H9 (cell line): Measurements from ENCODE around the gene PRKRA. TPM values are rescaled to one million over a fixed set of nuclear protein-coding genes. Genes with fewer than 3 reads are reported as not detected.
"Not testable (repeated sequence)": the region's sequence is repeated elsewhere in the genome, so short reads cannot be mapped to it uniquely, and the experiment has no call there.

Experiments used
- DNase-seq: peaks from one replicate; pipeline ENCODE4 v3.0.0-alpha.2; 2017
- H2AFZ ChIP-seq: one replicate; pipeline ENCODE4 v1.6.1; 2013; ENCODE audit warnings: mild to moderate bottlenecking, low read length, control low read depth, moderate library complexity
- H2AK5ac ChIP-seq: 2 replicates; pipeline ENCODE4 v1.6.1; 2013; ENCODE audit warnings: low read length, control low read depth, mixed read lengths; ENCODE audit not compliant: insufficient read length
- H2BK120ac ChIP-seq: one replicate; pipeline ENCODE4 v1.6.1; 2013; ENCODE audit warnings: low read depth, mild to moderate bottlenecking, low read length, control low read depth, inconsistent platforms; ENCODE audit not compliant: poor library complexity, severe bottlenecking
- H2BK12ac ChIP-seq: 2 replicates; pipeline ENCODE4 v1.6.1; 2013; ENCODE audit warnings: low read length, control low read depth, mixed read lengths, low read depth; ENCODE audit not compliant: insufficient read length
- H2BK15ac ChIP-seq: 2 replicates; pipeline ENCODE4 v1.6.1; 2013; ENCODE audit warnings: low read depth, low read length, control low read depth
- H2BK20ac ChIP-seq: one replicate; pipeline ENCODE4 v1.6.1; 2013; ENCODE audit warnings: low read depth, mild to moderate bottlenecking, low read length, control low read depth, inconsistent platforms; ENCODE audit not compliant: poor library complexity, severe bottlenecking
- H2BK5ac ChIP-seq: 2 replicates; pipeline ENCODE4 v1.6.1; 2013; ENCODE audit warnings: low read length, control low read depth, mixed read lengths; ENCODE audit not compliant: insufficient read length
- H3K14ac ChIP-seq: 2 replicates; pipeline ENCODE4 v1.6.1; 2013; ENCODE audit warnings: low read length, control low read depth; ENCODE audit not compliant: insufficient read depth
- H3K18ac ChIP-seq: 2 replicates; pipeline ENCODE4 v1.6.1; 2013; ENCODE audit warnings: low read depth, mild to moderate bottlenecking, mixed read lengths, low read length, control low read depth; ENCODE audit not compliant: insufficient read length
- H3K23ac ChIP-seq: 2 replicates; pipeline ENCODE4 v1.6.1; 2013; ENCODE audit warnings: low read length, control low read depth, mixed read lengths, low read depth; ENCODE audit not compliant: insufficient read length
- H3K23me2 ChIP-seq: 2 replicates; pipeline ENCODE4 v1.6.1; 2013; ENCODE audit warnings: low read depth, mild to moderate bottlenecking, mixed read lengths, low read length, control low read depth; ENCODE audit not compliant: insufficient read length, poor library complexity, severe bottlenecking
- H3K27ac ChIP-seq: 2 replicates; pipeline ENCODE4 v1.5.1; 2013; ENCODE audit warnings: low read length, control low read depth, mixed read lengths, low read depth; ENCODE audit not compliant: insufficient read length
- H3K27me3 ChIP-seq: 2 replicates; pipeline ENCODE4 v1.6.1; 2013; ENCODE audit warnings: low read length, control low read depth, inconsistent platforms; ENCODE audit not compliant: insufficient read depth
- H3K4ac ChIP-seq: 2 replicates; pipeline ENCODE4 v1.6.1; 2013; ENCODE audit warnings: low read depth, mild to moderate bottlenecking, control low read depth, inconsistent platforms, low read length, moderate library complexity
- H3K4me1 ChIP-seq: 2 replicates; pipeline ENCODE4 v1.6.1; 2013; ENCODE audit warnings: low read length, control low read depth, inconsistent platforms; ENCODE audit not compliant: insufficient read depth
- H3K4me2 ChIP-seq: 2 replicates; pipeline ENCODE4 v1.6.1; 2013; ENCODE audit warnings: low read length, control low read depth, mixed read lengths; ENCODE audit not compliant: insufficient read length, insufficient read depth
- H3K56ac ChIP-seq: 2 replicates; pipeline ENCODE4 v1.6.1; 2013; ENCODE audit warnings: low read depth, mild to moderate bottlenecking, mixed read lengths, low read length, control low read depth; ENCODE audit not compliant: insufficient read length
- H3K79me1 ChIP-seq: 2 replicates; pipeline ENCODE4 v1.6.1; 2013; ENCODE audit warnings: low read depth, mild to moderate bottlenecking, moderate library complexity, low read length, control low read depth, inconsistent platforms; ENCODE audit not compliant: insufficient read depth, poor library complexity, severe bottlenecking
- H3K79me2 ChIP-seq: 2 replicates; pipeline ENCODE4 v1.6.1; 2013; ENCODE audit warnings: low read length, control low read depth, inconsistent platforms; ENCODE audit not compliant: insufficient read depth
- H3K9ac ChIP-seq: 2 replicates; pipeline ENCODE4 v1.6.1; 2013; ENCODE audit warnings: low read length, control low read depth, mixed read lengths; ENCODE audit not compliant: insufficient read length; ENCODE audit errors: extremely low read depth
- H3K9me3 ChIP-seq: one replicate; pipeline ENCODE4 v1.6.1; 2013; ENCODE audit warnings: low read depth, low read length, inconsistent platforms; ENCODE audit not compliant: control insufficient read depth
- H3T11ph ChIP-seq: one replicate; pipeline ENCODE4 v1.6.1; 2013; ENCODE audit warnings: mild to moderate bottlenecking, low read length, control low read depth, inconsistent platforms
- H4K20me1 ChIP-seq: one replicate; pipeline ENCODE4 v1.6.1; 2013; ENCODE audit not compliant: control insufficient read depth, insufficient read length, insufficient read depth
- H4K5ac ChIP-seq: 2 replicates; pipeline ENCODE4 v1.6.1; 2013; ENCODE audit warnings: low read depth, mild to moderate bottlenecking, mixed read lengths, low read length, control low read depth; ENCODE audit not compliant: insufficient read length
- H4K8ac ChIP-seq: replicated peaks from 2 replicates; pipeline ENCODE4 v1.6.1; 2013; ENCODE audit warnings: low read length, control low read depth, mixed read lengths, low read depth; ENCODE audit not compliant: insufficient read length
- H4K91ac ChIP-seq: 2 replicates; pipeline ENCODE4 v1.6.1; 2013; ENCODE audit warnings: low read depth, mild to moderate bottlenecking, moderate library complexity, mixed read lengths, low read length, control low read depth; ENCODE audit not compliant: insufficient read length
- H3K27ac Mint-ChIP-seq, 3 experiments: 2 replicates in 2 of 3; 3 replicates in 1 of 3; pipeline ENCODE4 v1.8.0; 2020 to 2021; ENCODE audit warnings: mixed read lengths in 3 of 3, mild to moderate bottlenecking in 1 of 3, moderate library complexity in 1 of 3
- H3K27me3 Mint-ChIP-seq: 2 replicates; pipeline ENCODE4 v1.8.0; 2021; ENCODE audit warnings: low read depth, mild to moderate bottlenecking, moderate library complexity, mixed read lengths
- H3K36me3 Mint-ChIP-seq, 3 experiments: 2 replicates in 2 of 3; 3 replicates in 1 of 3; pipeline ENCODE4 v1.8.0; 2020 to 2021; ENCODE audit warnings: low read depth in 3 of 3, mixed read lengths in 3 of 3; ENCODE audit not compliant: insufficient read depth in 1 of 3
- H3K4me1 Mint-ChIP-seq, 2 experiments: 2 replicates each; pipeline ENCODE4 v1.8.0; 2020; ENCODE audit warnings: mixed read lengths in 2 of 2
- H3K4me3 Mint-ChIP-seq, 2 experiments: 2 replicates in 1 of 2; 3 replicates in 1 of 2; pipeline ENCODE4 v1.8.0; 2020 to 2021; ENCODE audit warnings: mild to moderate bottlenecking in 2 of 2, mixed read lengths in 2 of 2, moderate library complexity in 1 of 2
- H3K9me3 Mint-ChIP-seq, 2 experiments: 2 replicates in 1 of 2; 3 replicates in 1 of 2; pipeline ENCODE4 v1.8.0; 2020; ENCODE audit warnings: mild to moderate bottlenecking in 2 of 2, mixed read lengths in 2 of 2, moderate library complexity in 1 of 2
- CTCF ChIP-seq: fragments of 200-600 bp; sonication (generic); conservative IDR thresholded peaks from 3 replicates; pipeline ENCODE4 v1.8.0; 2021; ENCODE audit warnings: antibody characterized with exemption, mild to moderate bottlenecking
- WGBS: extraction: QIAGEN DNeasy Blood & Tissue Kit; methylation state at CpG from one replicate; pipeline ENCODE4 v1.1.7; 2013; ENCODE audit warnings: missing lambda C conversion rate, low lambda C conversion rate, mixed read lengths; ENCODE audit not compliant: insufficient read length; ENCODE audit errors: extremely low coverage; 5-methylcytosine and 5-hydroxymethylcytosine counted together
- total RNA-seq: library from RNA; stranded (reverse); gene quantifications from 2 replicates; pipeline ENCODE4 v1.2.1, GENCODE V29; 2021

The PRKRA gene
- total RNA-seq, 1 experiment from 2014 or later = 61.5 TPM

- H3K4me1 ChIP-seq = no peaks in the 10 kb centered on the region
- no peaks in the 10 kb centered on the region for H3K36me3 Mint-ChIP-seq
Observed at GRCh38 chr2:178413472-178414265, 37.3 kb downstream of the PRKRA start.

GRCh38 chr2:178412453-178412852, 38.5 kb downstream of the PRKRA start:
- not testable (repeated sequence) for H3K27ac ChIP-seq, H3K4me2 ChIP-seq, H3K79me2 ChIP-seq, H3K18ac ChIP-seq, H3K27me3 ChIP-seq, H3K56ac ChIP-seq, H2AK5ac ChIP-seq, H3K79me1 ChIP-seq, DNase-seq, H3K4ac ChIP-seq, H3K9me3 Mint-ChIP-seq, H4K5ac ChIP-seq, H3K9ac ChIP-seq, H3K9me3 ChIP-seq, H2BK12ac ChIP-seq, H2BK15ac ChIP-seq, H3T11ph ChIP-seq, H4K91ac ChIP-seq, H4K8ac ChIP-seq, H2BK120ac ChIP-seq, H3K23ac ChIP-seq, H3K27me3 Mint-ChIP-seq, H3K36me3 Mint-ChIP-seq, H3K4me1 ChIP-seq, H3K14ac ChIP-seq, H2AFZ ChIP-seq, H2BK5ac ChIP-seq, H3K27ac Mint-ChIP-seq, H4K20me1 ChIP-seq, H3K23me2 ChIP-seq, H2BK20ac ChIP-seq
- H3K4me1 Mint-ChIP-seq = peaks cover 10 to 16% of the 10 kb centered on the region in 2 experiments
- peak overlapping the region; percentile 35 to 89; a peak in 4 of 5 replicates for H3K4me3 Mint-ChIP-seq
- no CpG with 5 or more reads among the region's 8 CpGs for WGBS

More at GRCh38 chr2:178413472-178414265, 37.3 kb downstream of the PRKRA start:
- Histone ChIP-seq H4K8ac (no peak overlapping the region), H2AFZ (peak overlapping the region; percentile 18), H3K4me2 (peak overlapping the region; percentile 80), H3K27me3 (no peaks in the 10 kb centered on the region), H3K18ac (peak overlapping the region; percentile 99), H2AK5ac (no peak overlapping the region), H3K79me1 (no peaks in the 10 kb centered on the region), H4K91ac (no peak overlapping the region), H2BK5ac (no peak overlapping the region), H4K5ac (no peak overlapping the region), H3K79me2 (no peaks in the 10 kb centered on the region), H3K4ac (no peak overlapping the region; the same call in 1 of the 2 replicates), H3K27ac (peak overlapping the region; percentile 47), H2BK120ac (peak overlapping the region; percentile 83), H2BK20ac (no peak overlapping the region), H3K14ac (peak overlapping the region; percentile 98), H3K23me2 (peaks cover 3% of the 10 kb centered on the region), H3T11ph (peak overlapping the region; percentile 79), H3K9ac (peak overlapping the region; percentile 77), H2BK12ac (peak overlapping the region; percentile 80), H2BK15ac (no peak overlapping the region), H3K56ac (no peak overlapping the region), H3K23ac (no peak overlapping the region), H4K20me1 (no peaks in the 10 kb centered on the region), H3K9me3 (no peaks in the 10 kb centered on the region)
- Mint-ChIP-seq H3K4me1 (peaks cover 10 to 16% of the 10 kb centered on the region in 2 experiments), H3K4me3 (peak overlapping the region; percentile 87 to 89), H3K9me3 (no peaks in the 10 kb centered on the region), H3K27me3 (no peaks in the 10 kb centered on the region), H3K27ac (peak overlapping the region; percentile 95 to 98 (median 97))
- DNase-seq = peak; percentile 85
- TF ChIP-seq CTCF = no peak
- no CpG with 5 or more reads among the region's 45 CpGs for WGBS
